Neural cell (in vitro differentiated cells): ENCODE measurements around the gene SFT2D1.
A peak's percentile ranks its signal among the peaks of the same experiment; 100 is the strongest.

Experiments
- CTCF ChIP-seq: fragments of 450-650 bp; IDR thresholded peaks from 2 replicates; pipeline ENCODE4 v1.5.1; 2014; ENCODE audit warnings: antibody characterized with exemption, mild to moderate bottlenecking, moderate library complexity; ENCODE audit not compliant: poor library complexity, severe bottlenecking
- EZH2 ChIP-seq: fragments of 200-600, 300-800 bp; shearing (Covaris generic), sonication (generic); IDR thresholded peaks from 2 replicates; pipeline ENCODE4 v1.6.1; 2014; ENCODE audit warnings: antibody characterized with exemption, low read length, borderline replicate concordance, mild to moderate bottlenecking; ENCODE audit not compliant: insufficient read depth, poor library complexity, severe bottlenecking
- MXI1 ChIP-seq: fragments of 450-650 bp; conservative IDR thresholded peaks from 2 replicates; pipeline ENCODE4 v1.6.1; 2014; ENCODE audit warnings: antibody characterized with exemption, mild to moderate bottlenecking; ENCODE audit not compliant: poor library complexity, severe bottlenecking
- POLR2AphosphoS5 ChIP-seq: IDR thresholded peaks from 2 replicates; pipeline ENCODE4 v1.6.1; 2012

- TF ChIP-seq CTCF (peak; percentile 88), MXI1 (peak; percentile 13), POLR2AphosphoS5 (no peak), EZH2 (no peak)
Measured at GRCh38 chr6:166381733-166382499, 39.6 kb upstream of the SFT2D1 start.
